Endothelial cell of umbilical vein (primary cell): Measurements from ENCODE around the gene HK1. TPM values are rescaled to one million over a fixed set of nuclear protein-coding genes. Genes with fewer than 3 reads are reported as not detected.

Experiments used
- BruUV-seq: library from RNA; stranded (reverse); fragments of 400-500 nt; replicated peaks from 2 replicates; lab custom pipeline; 2021; lab: Mats Ljungman, UMichigan
- CTCF ChIA-PET: fragments of 300-600, 350-600 bp; sonication (Branson Sonifier 250); formaldehyde crosslinking; loops from one replicate; lab custom pipeline; 2021; ENCODE audit warnings: antibody characterized with exemption, inconsistent platforms; lab: Charles Lee
- POLR2A ChIA-PET: fragments of 300-600, 350-600 bp; sonication (Branson Sonifier 250); formaldehyde crosslinking; loops from one replicate; lab custom pipeline; 2021; ENCODE audit warnings: antibody characterized with exemption, inconsistent platforms; lab: Charles Lee
- DNase-seq: peaks from one replicate; pipeline ENCODE4 v3.0.0-alpha.2; 2011; ENCODE audit warnings: low read depth, low spot score
- FAIRE-seq: peaks from 2 replicates; lab custom pipeline; 2011; peaks lifted over from hg19 to GRCh38; lab: Jason Lieb, UNC
- H2AFZ ChIP-seq: 2 replicates; pipeline ENCODE4 v1.6.0; 2012; ENCODE audit warnings: low read depth, low read length, control low read depth, inconsistent platforms
- H3K27ac ChIP-seq: 2 replicates; pipeline ENCODE4 v1.5.1; 2011; ENCODE audit warnings: low read depth, mild to moderate bottlenecking, control low read depth, low read length, moderate library complexity; ENCODE audit not compliant: insufficient read depth
- H3K27me3 ChIP-seq, 2 experiments: 2 replicates each; pipeline versions ENCODE4 v1.6.0 to v1.6.1; 2011; ENCODE audit warnings: low read length in 2 of 2, mixed read lengths in 1 of 2; ENCODE audit not compliant: control insufficient read depth in 2 of 2, insufficient read depth in 2 of 2
- H3K36me3 ChIP-seq, 2 experiments: 2 replicates in 1 of 2; 3 replicates in 1 of 2; pipeline ENCODE4 v1.5.1; 2011; ENCODE audit warnings: low read length in 2 of 2, mild to moderate bottlenecking in 1 of 2, moderate library complexity in 1 of 2; ENCODE audit not compliant: control insufficient read depth in 2 of 2, insufficient read depth in 2 of 2; ENCODE audit errors: extremely low read depth in 1 of 2
- H3K4me1 ChIP-seq: 3 replicates; pipeline ENCODE4 v1.5.1; 2011; ENCODE audit warnings: mild to moderate bottlenecking, low read length; ENCODE audit not compliant: control insufficient read depth, insufficient read depth; ENCODE audit errors: extremely low read depth
- H3K4me2 ChIP-seq: 2 replicates; pipeline ENCODE4 v1.6.1; 2011; ENCODE audit warnings: low read length, control low read depth, mixed read lengths; ENCODE audit not compliant: insufficient read depth
- H3K4me3 ChIP-seq, 3 experiments: fragments of 200-600 bp in 1 of 3; sonication (generic), shearing (Covaris generic) in 1 of 3; replicated peaks in 1 of 3; 2 replicates each; pipeline ENCODE4 v1.5.1; 2011 to 2016; ENCODE audit warnings: control low read depth in 3 of 3, low read length in 3 of 3, mild to moderate bottlenecking in 2 of 3, inconsistent platforms in 1 of 3, low read depth in 1 of 3, moderate library complexity in 1 of 3; ENCODE audit not compliant: insufficient read depth in 1 of 3
- H3K79me2 ChIP-seq: 2 replicates; pipeline ENCODE4 v1.6.0; 2012; ENCODE audit warnings: low read length, inconsistent platforms; ENCODE audit not compliant: control insufficient read depth, insufficient read depth
- H3K9ac ChIP-seq: replicated peaks from 2 replicates; pipeline ENCODE3; 2011; ENCODE audit warnings: low read length, control low read depth; ENCODE audit not compliant: insufficient read depth; ENCODE audit errors: extremely low read depth
- H3K9me1 ChIP-seq: replicated peaks from 3 replicates; pipeline ENCODE4 v1.6.0; 2011; ENCODE audit warnings: mild to moderate bottlenecking, low read length; ENCODE audit not compliant: control insufficient read depth, insufficient read depth; ENCODE audit errors: extremely low read depth
- H3K9me3 ChIP-seq: replicated peaks from 2 replicates; pipeline ENCODE4 v1.5.1; 2012; ENCODE audit warnings: low read length, inconsistent platforms; ENCODE audit not compliant: control insufficient read depth, insufficient read depth
- H4K20me1 ChIP-seq: replicated peaks from 2 replicates; pipeline ENCODE3; 2011; ENCODE audit warnings: mild to moderate bottlenecking, low read length; ENCODE audit not compliant: control insufficient read depth, insufficient read depth; ENCODE audit errors: extremely low read depth
- CTCF ChIP-seq, 2 donors: IDR thresholded peaks; 1 replicate in 1 of 2; 2 replicates in 1 of 2; pipeline ENCODE4 v1.5.1; 2011; ENCODE audit warnings: low read length in 2 of 2, mild to moderate bottlenecking in 2 of 2, moderate library complexity in 2 of 2, control low read depth in 1 of 2, inconsistent platforms in 1 of 2, low read depth in 1 of 2; ENCODE audit not compliant: insufficient read depth in 1 of 2; ENCODE audit errors: extremely low read depth in 1 of 2
- EZH2 ChIP-seq: IDR thresholded peaks from 2 replicates; pipeline ENCODE4 v1.6.1; 2012; ENCODE audit warnings: borderline replicate concordance, low read depth, mild to moderate bottlenecking, moderate library complexity, low read length, inconsistent platforms; ENCODE audit not compliant: severe bottlenecking
- FOS ChIP-seq: IDR thresholded peaks from 2 replicates; pipeline ENCODE4 v1.6.1; 2011; ENCODE audit warnings: mild to moderate bottlenecking, low read length, moderate library complexity, borderline replicate concordance; ENCODE audit not compliant: insufficient read depth
- GATA2 ChIP-seq: IDR thresholded peaks from 2 replicates; pipeline ENCODE4 v1.7.0; 2011; ENCODE audit warnings: low read depth, mild to moderate bottlenecking, moderate library complexity, mixed read lengths, low read length; ENCODE audit not compliant: insufficient read length, insufficient read depth
- JUN ChIP-seq: IDR thresholded peaks from 2 replicates; pipeline ENCODE4 v1.6.1; 2011; ENCODE audit warnings: borderline replicate concordance, low read depth; ENCODE audit not compliant: insufficient read length, insufficient read depth
- MAX ChIP-seq: IDR thresholded peaks from 2 replicates; pipeline ENCODE4 v1.6.1; 2011; ENCODE audit not compliant: insufficient read depth, insufficient read length
- MYC ChIP-seq: IDR thresholded peaks from one replicate; pipeline ENCODE4 v1.6.1; 2011; ENCODE audit warnings: mild to moderate bottlenecking, low read depth, low read length
- POLR2A ChIP-seq: IDR thresholded peaks from 2 replicates; pipeline ENCODE4 v1.6.1; 2012; ENCODE audit warnings: low read depth, mild to moderate bottlenecking, control low read depth, low read length
- POLR2AphosphoS5 ChIP-seq: IDR thresholded peaks from 2 replicates; pipeline ENCODE4 v1.6.1; 2012; ENCODE audit warnings: low read depth, mild to moderate bottlenecking, control low read depth, low read length, moderate library complexity; ENCODE audit not compliant: insufficient read depth
- dilution Hi-C: fragments of 300-500 bp; cut with MboI; formaldehyde crosslinking; loops from one replicate; pipeline ENCODE4 v1.15.0; 2019; ENCODE audit warnings: low sequenced_read_pairs; ENCODE audit not compliant: extremely low pct_ligation_motif_present
- intact Hi-C: fragments of 100-400 bp; cut with micrococcal nuclease; formaldehyde crosslinking; loops from one replicate; pipeline ENCODE4 v1.10.0; 2022
- polyA plus RNA-seq, 4 experiments: library from polyadenylated mRNA; depleted of rRNA in 3 of 4; stranded (reverse) in 3 of 4; unstranded in 1 of 4; fragments of >200 nt; gene quantifications; 2 replicates each; pipeline versions ENCODE4 v1.2.1 to v1.2.3, GENCODE V29; 2011 to 2012; ENCODE audit warnings: missing spikeins in 1 of 4
- total RNA-seq: library from RNA; stranded (reverse); gene quantifications from 2 replicates; pipeline ENCODE4 v1.2.3, GENCODE V29; 2021

HK1 gene
- total and polyA plus RNA-seq, 2 donors (not counting 3 experiments of a cell fraction or from before 2014, with no cell fraction given): 50.8 to 121 TPM

GRCh38 chr10:69418052-69418752 is 139.9 kb downstream of the HK1 start:
- no peak for FAIRE-seq

More at GRCh38 chr10:69418052-69418752, 139.9 kb downstream of the HK1 start:
- Histone ChIP-seq H3K9me1 (no peaks in the 10 kb centered on the region), H3K4me3 (no peak overlapping the region), H3K79me2 (no peaks in the 10 kb centered on the region), H2AFZ (no peak overlapping the region), H3K9me3 (no peaks in the 10 kb centered on the region), H3K4me1 (no peaks in the 10 kb centered on the region), H3K4me2 (no peak overlapping the region), H3K27ac (no peak overlapping the region), H3K27me3 (peaks cover 0 to 1% of the 10 kb centered on the region in 2 experiments), H3K9ac (no peak overlapping the region), H4K20me1 (no peaks in the 10 kb centered on the region), H3K36me3 (no peaks in the 10 kb centered on the region)
- POLR2A ChIA-PET: no interaction called here
- no TSS peak for BruUV-seq
- DNase-seq: no peak
- TF ChIP-seq POLR2AphosphoS5 (no peak), GATA2 (no peak), EZH2 (no peak), FOS (no peak), CTCF (IDR thresholded peaks at IDR 0.05; ENCODE audit: extremely low read depth in 1 of 2, insufficient read depth in 1 of 2, low read depth in 1 of 2, low read length in 2 of 2) (no peak), POLR2A (no peak), JUN (no peak), MAX (no peak), MYC (no peak)
- dilution Hi-C loops (no loop called here), intact Hi-C loops (no loop called here)
- CTCF ChIA-PET: interaction anchor here (1.2 to 2.9 kb wide), 7 partner anchors 9 to 219 kb away, joined by 3 to 15 read pairs (median 6); no protein-coding TSS in a partner anchor
